GM12865 (cell line): ENCODE data around the gene POLE3.

Source experiments
- DNase-seq: peaks from one replicate; pipeline ENCODE4 v3.0.0; 2010; ENCODE audit warnings: low read depth
- H3K4me3 ChIP-seq: 2 replicates; pipeline ENCODE4 v1.5.1; 2011; ENCODE audit warnings: mild to moderate bottlenecking, low read depth, low read length, control low read depth
- CTCF ChIP-seq: IDR thresholded peaks from 2 replicates; pipeline ENCODE4 v1.5.1; 2011; ENCODE audit warnings: low read length, control low read depth, low read depth, inconsistent platforms; ENCODE audit not compliant: insufficient read depth; ENCODE audit errors: missing control alignments

The POLE3 gene

GRCh38 chr9:113425072-113425471 lies 14.6 kb upstream of the POLE3 start:
- TF ChIP-seq CTCF, result no peak
- no peak for DNase-seq

GRCh38 chr9:113421726-113422125 lies 11.3 kb upstream of the POLE3 start:
- TF ChIP-seq CTCF, result no peak
- no peak overlapping the region for H3K4me3 ChIP-seq
- DNase-seq, result no peak

More at GRCh38 chr9:113425072-113425471, 14.6 kb upstream of the POLE3 start:
- no peak overlapping the region for H3K4me3 ChIP-seq

- DNase-seq, result no peak
- no peak for TF ChIP-seq CTCF
- no peak overlapping the region for H3K4me3 ChIP-seq
Measured at GRCh38 chr9:113417370-113417769, 6.9 kb upstream of the POLE3 start.

GRCh38 chr9:113416149-113416721 lies 5.8 kb upstream of the POLE3 start:
- no peak overlapping the region for H3K4me3 ChIP-seq
- TF ChIP-seq CTCF, result no peak
- DNase-seq, result peak; percentile 81

- peak overlapping the region; percentile 81 for H3K4me3 ChIP-seq
- no peak for DNase-seq
- TF ChIP-seq CTCF, result no peak
Measured at GRCh38 chr9:113409883-113410206, 630 bp downstream of the POLE3 start.

GRCh38 chr9:113409481-113409880 lies 994 bp downstream of the POLE3 start:
- peak; percentile 17 for DNase-seq

More at GRCh38 chr9:113409481-113409880, 994 bp downstream of the POLE3 start:
- TF ChIP-seq CTCF, result no peak
- H3K4me3 ChIP-seq, result peak overlapping the region; percentile 81
